HCT116 (cell line): ENCODE measurements around the gene RNF217. TPM values are rescaled to one million over a fixed set of nuclear protein-coding genes. Genes with fewer than 3 reads are reported as not detected.

Source experiments
- ATAC-seq: fragments of 200-7000 bp; cut with Tn5 transposase; 2 replicates; pipeline ENCODE4 v1.9.1; 2020; ENCODE audit warnings: mild to moderate bottlenecking, moderate library complexity
- BruUV-seq: library from RNA; stranded (reverse); fragments of 400-500 nt; replicated peaks from 2 replicates; lab custom pipeline; 2021; lab: Mats Ljungman, UMichigan
- CTCF ChIA-PET: fragments of 300-600 bp; sonication (Branson Sonifier 250); formaldehyde crosslinking; loops from one replicate; lab custom pipeline; 2021; ENCODE audit warnings: antibody characterized with exemption; lab: Charles Lee
- POLR2A ChIA-PET: fragments of 300-600, 350-600 bp; sonication (Branson Sonifier 250); formaldehyde crosslinking; loops from one replicate; lab custom pipeline; 2021; ENCODE audit warnings: antibody characterized with exemption; lab: Charles Lee
- RAD21 ChIA-PET, 2 experiments: fragments of 300-600 bp; sonication (Branson Sonifier 250); formaldehyde crosslinking; loops; one replicate each; lab custom pipeline; 2023; ENCODE audit warnings: low total read pairs in 2 of 2; ENCODE audit not compliant: uncharacterized antibody in 2 of 2, unreplicated experiment in 2 of 2, low non-redundant PET in 1 of 2; lab: Charles Lee
- DNase-seq: peaks from one replicate; pipeline ENCODE4 v3.0.0-alpha.2; 2010; ENCODE audit warnings: low read depth, low spot score
- H2AFZ ChIP-seq: fragments of 200-600 bp; shearing (Covaris generic), sonication (generic); 2 replicates; pipeline ENCODE4 v1.6.1; 2017; ENCODE audit warnings: low read depth, mixed run types, mixed read lengths, antibody characterized with exemption, low read length; ENCODE audit not compliant: poor library complexity, severe bottlenecking
- H3K27ac ChIP-seq: 2 replicates; pipeline ENCODE4 v1.5.1; 2012; ENCODE audit warnings: low read depth, low read length
- H3K27me3 ChIP-seq: fragments of 200-600 bp; sonication (generic); 2 replicates; pipeline ENCODE4 v1.6.1; 2016; ENCODE audit warnings: mixed run types, low read length, mixed read lengths; ENCODE audit not compliant: insufficient read depth
- H3K36me3 ChIP-seq, 2 experiments: fragments of 200-500 bp in 1 of 2; fragments of 200-600 bp in 1 of 2; sonication (Bioruptor generic) in 1 of 2; sonication (generic) in 1 of 2; 2 replicates each; pipeline versions ENCODE4 v1.5.1 to v1.6.1; 2014 to 2016; ENCODE audit warnings: low read length in 2 of 2, inconsistent platforms in 1 of 2, mixed read lengths in 1 of 2, mixed run types in 1 of 2; ENCODE audit not compliant: insufficient read depth in 2 of 2, control insufficient read depth in 1 of 2
- H3K4me1 ChIP-seq, 2 experiments: fragments of 200-600 bp in 1 of 2; sonication (generic) in 1 of 2; 2 replicates each; pipeline versions ENCODE4 v1.5.1 to v1.6.1; 2012 to 2017; ENCODE audit warnings: low read length in 2 of 2, inconsistent platforms in 1 of 2, mild to moderate bottlenecking in 1 of 2, mixed read lengths in 1 of 2, mixed run types in 1 of 2, moderate library complexity in 1 of 2; ENCODE audit not compliant: insufficient read depth in 2 of 2, control insufficient read depth in 1 of 2
- H3K4me2 ChIP-seq: fragments of 200-600 bp; sonication (generic); 2 replicates; pipeline ENCODE4 v1.6.1; 2017; ENCODE audit warnings: mixed run types, low read length, mixed read lengths
- H3K4me3 ChIP-seq, 2 experiments: fragments of 200-600 bp in 1 of 2; sonication (generic) in 1 of 2; replicated peaks in 1 of 2; 2 replicates each; pipeline ENCODE4 v1.5.1; 2011 to 2016; ENCODE audit warnings: low read length in 2 of 2, control low read depth in 1 of 2, low read depth in 1 of 2, mild to moderate bottlenecking in 1 of 2, mixed read lengths in 1 of 2, mixed run types in 1 of 2
- H3K79me2 ChIP-seq: fragments of 200-600 bp; sonication (generic); 2 replicates; pipeline ENCODE4 v1.6.1; 2017; ENCODE audit warnings: mild to moderate bottlenecking, mixed run types, low read length, moderate library complexity, mixed read lengths; ENCODE audit not compliant: insufficient read depth
- H3K9ac ChIP-seq: fragments of 200-600 bp; sonication (generic); 2 replicates; pipeline ENCODE4 v1.6.1; 2016; ENCODE audit warnings: low read length, mixed read lengths
- H3K9me2 ChIP-seq: fragments of 200-600 bp; sonication (generic), shearing (Covaris generic); 2 replicates; pipeline ENCODE4 v1.6.1; 2017; ENCODE audit warnings: mixed run types, mild to moderate bottlenecking, moderate library complexity; ENCODE audit not compliant: insufficient read depth
- H3K9me3 ChIP-seq, 2 experiments: fragments of 200-500 bp in 1 of 2; fragments of 200-600 bp in 1 of 2; sonication (Bioruptor generic) in 1 of 2; sonication (generic) in 1 of 2; 2 replicates each; pipeline ENCODE4 v1.6.1; 2014 to 2017; ENCODE audit warnings: low read length in 2 of 2, mixed read lengths in 2 of 2, inconsistent platforms in 1 of 2, low read depth in 1 of 2, mild to moderate bottlenecking in 1 of 2, mixed run types in 1 of 2, moderate library complexity in 1 of 2; ENCODE audit not compliant: control insufficient read depth in 1 of 2, insufficient read depth in 1 of 2
- H4K20me1 ChIP-seq: fragments of 200-600 bp; sonication (generic), shearing (Covaris generic); 2 replicates; pipeline ENCODE4 v1.6.1; 2017; ENCODE audit warnings: mixed run types, mild to moderate bottlenecking, moderate library complexity; ENCODE audit not compliant: insufficient read depth
- CBX3 ChIP-seq: IDR thresholded peaks from 2 replicates; pipeline ENCODE4 v1.6.1; 2012; ENCODE audit warnings: low read depth
- CEBPB ChIP-seq: IDR thresholded peaks from 2 replicates; pipeline ENCODE4 v1.6.1; 2012; ENCODE audit warnings: low read depth
- ELF1 ChIP-seq: IDR thresholded peaks from 2 replicates; pipeline ENCODE4 v1.6.1; 2012; ENCODE audit warnings: low read depth, borderline replicate concordance
- FOSL1 ChIP-seq: IDR thresholded peaks from 2 replicates; pipeline ENCODE4 v1.6.1; 2012; ENCODE audit warnings: low read depth
- JUND ChIP-seq: IDR thresholded peaks from 2 replicates; pipeline ENCODE4 v1.6.1; 2012
- POLR2A ChIP-seq: IDR thresholded peaks from 2 replicates; pipeline ENCODE4 v1.7.0; 2011; ENCODE audit warnings: borderline replicate concordance; ENCODE audit not compliant: insufficient read depth, insufficient read length; ENCODE audit errors: extremely low read depth
- POLR2AphosphoS5 ChIP-seq: IDR thresholded peaks from 2 replicates; pipeline ENCODE4 v1.6.1; 2011; ENCODE audit warnings: mild to moderate bottlenecking, low read depth, low read length, moderate library complexity
- SIN3A ChIP-seq: IDR thresholded peaks from 2 replicates; pipeline ENCODE4 v1.6.1; 2012; ENCODE audit warnings: low read depth
- SP1 ChIP-seq: IDR thresholded peaks from 2 replicates; pipeline ENCODE4 v1.6.1; 2012; ENCODE audit warnings: low read depth
- SRF ChIP-seq: IDR thresholded peaks from 2 replicates; pipeline ENCODE4 v1.6.1; 2012; ENCODE audit warnings: low read depth
- YY1 ChIP-seq: IDR thresholded peaks from 2 replicates; pipeline ENCODE4 v1.6.1; 2011; ENCODE audit warnings: low read length, low read depth, moderate library complexity, mild to moderate bottlenecking; ENCODE audit not compliant: insufficient replicate concordance; ENCODE audit errors: extremely low read depth
- ZFX ChIP-seq: fragments of 450-650 bp; IDR thresholded peaks from 2 replicates; pipeline ENCODE4 v1.6.1; 2017
- intact Hi-C: fragments of 100-400 bp; cut with micrococcal nuclease; formaldehyde crosslinking; loops from 2 replicates; pipeline ENCODE4 v1.10.0; 2022
- total RNA-seq: library from RNA; stranded (reverse); gene quantifications from one replicate; pipeline ENCODE4 v1.2.1, GENCODE V29; 2021; ENCODE audit not compliant: unreplicated experiment
- TF ChIP-seq, protein P1 (sequence below), 3 experiments: fragments of 200-600 bp in 1 of 3; sonication (generic) in 1 of 3; IDR thresholded peaks in 2 of 3; conservative IDR thresholded peaks in 1 of 3; 2 replicates each; pipeline ENCODE4 v1.5.1; 2012 to 2017; ENCODE audit warnings: low read depth in 2 of 3, low read length in 2 of 3, antibody characterized with exemption in 1 of 3, borderline replicate concordance in 1 of 3, control low read depth in 1 of 3, mild to moderate bottlenecking in 1 of 3, mixed read lengths in 1 of 3, mixed run types in 1 of 3, moderate library complexity in 1 of 3; ENCODE audit not compliant: insufficient read depth in 1 of 3
- TF ChIP-seq, protein P2 (sequence below): IDR thresholded peaks from 2 replicates; pipeline ENCODE4 v1.6.1; 2012

Gene RNF217
- total RNA-seq, 1 experiment from 2014 or later: 20.4 TPM

- peaks cover 63% of the 10 kb centered on the region for H3K79me2 ChIP-seq
- H3K9me2 ChIP-seq: no peaks in the 10 kb centered on the region
- BruUV-seq: no TSS peak
- DNase-seq (no peak), ATAC-seq (no peak)
- no peaks in the 10 kb centered on the region for H3K27me3 ChIP-seq
- ChIA-PET CTCF (no interaction called here), RAD21 (no interaction called here), POLR2A (interaction anchor here (1.4 kb wide), 1 partner anchor 11 kb away, joined by 3 read pairs; the partner anchor contains the start of gene RNF217)
- H3K4me3 ChIP-seq: no peak overlapping the region
- TF ChIP-seq CBX3 (no peak), SIN3A (no peak), FOSL1 (no peak), ZFX (no peak), ELF1 (no peak), POLR2A (no peak), YY1 (no peak), CEBPB (no peak), SRF (no peak), POLR2AphosphoS5 (no peak), JUND (no peak), SP1 (no peak)
- TF ChIP-seq, protein P1, sequence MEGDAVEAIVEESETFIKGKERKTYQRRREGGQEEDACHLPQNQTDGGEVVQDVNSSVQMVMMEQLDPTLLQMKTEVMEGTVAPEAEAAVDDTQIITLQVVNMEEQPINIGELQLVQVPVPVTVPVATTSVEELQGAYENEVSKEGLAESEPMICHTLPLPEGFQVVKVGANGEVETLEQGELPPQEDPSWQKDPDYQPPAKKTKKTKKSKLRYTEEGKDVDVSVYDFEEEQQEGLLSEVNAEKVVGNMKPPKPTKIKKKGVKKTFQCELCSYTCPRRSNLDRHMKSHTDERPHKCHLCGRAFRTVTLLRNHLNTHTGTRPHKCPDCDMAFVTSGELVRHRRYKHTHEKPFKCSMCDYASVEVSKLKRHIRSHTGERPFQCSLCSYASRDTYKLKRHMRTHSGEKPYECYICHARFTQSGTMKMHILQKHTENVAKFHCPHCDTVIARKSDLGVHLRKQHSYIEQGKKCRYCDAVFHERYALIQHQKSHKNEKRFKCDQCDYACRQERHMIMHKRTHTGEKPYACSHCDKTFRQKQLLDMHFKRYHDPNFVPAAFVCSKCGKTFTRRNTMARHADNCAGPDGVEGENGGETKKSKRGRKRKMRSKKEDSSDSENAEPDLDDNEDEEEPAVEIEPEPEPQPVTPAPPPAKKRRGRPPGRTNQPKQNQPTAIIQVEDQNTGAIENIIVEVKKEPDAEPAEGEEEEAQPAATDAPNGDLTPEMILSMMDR (IDR thresholded peaks at IDR 0.05 in 2 of 3, conservative IDR thresholded peaks at IDR 0.05 in 1 of 3; ENCODE audit: borderline replicate concordance in 1 of 3, insufficient read depth in 1 of 3, low read depth in 2 of 3, low read length in 2 of 3): no peak
- TF ChIP-seq, protein P2, sequence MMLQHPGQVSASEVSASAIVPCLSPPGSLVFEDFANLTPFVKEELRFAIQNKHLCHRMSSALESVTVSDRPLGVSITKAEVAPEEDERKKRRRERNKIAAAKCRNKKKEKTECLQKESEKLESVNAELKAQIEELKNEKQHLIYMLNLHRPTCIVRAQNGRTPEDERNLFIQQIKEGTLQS: no peak
- no peak overlapping the region for H2AFZ ChIP-seq
- H3K4me2 ChIP-seq: no peak overlapping the region
- H3K9ac ChIP-seq: no peak overlapping the region
- H4K20me1 ChIP-seq: no peaks in the 10 kb centered on the region; the same call in 1 of the 2 replicates
- H3K9me3 ChIP-seq: peaks cover 0 to 4% of the 10 kb centered on the region in 2 experiments; a peak in 1 of 4 replicates
- no peak overlapping the region for H3K27ac ChIP-seq
- peaks cover 6 to 10% of the 10 kb centered on the region in 2 experiments; a peak in 3 of 4 replicates for H3K36me3 ChIP-seq
- H3K4me1 ChIP-seq: no peaks in the 10 kb centered on the region
- intact Hi-C loops: no loop called here
Observed at GRCh38 chr6:124973780-124974179, 11.5 kb downstream of the RNF217 start.
